GM21367 (cell line): ENCODE results near the gene RUVBL2.
"Not testable (repeated sequence)": the region's sequence is repeated elsewhere in the genome, so short reads cannot be mapped to it uniquely, and the experiment has no call there.

Source experiments
- ATAC-seq: cut with Tn5 transposase; IDR thresholded peaks from one replicate; pipeline ENCODE4 v1.9.1; 2021; ENCODE audit not compliant: unreplicated experiment

Gene RUVBL2

GRCh38 chr19:49016067-49016839 is 22.6 kb downstream of the RUVBL2 start:
- ATAC-seq = no peak

DNA sequence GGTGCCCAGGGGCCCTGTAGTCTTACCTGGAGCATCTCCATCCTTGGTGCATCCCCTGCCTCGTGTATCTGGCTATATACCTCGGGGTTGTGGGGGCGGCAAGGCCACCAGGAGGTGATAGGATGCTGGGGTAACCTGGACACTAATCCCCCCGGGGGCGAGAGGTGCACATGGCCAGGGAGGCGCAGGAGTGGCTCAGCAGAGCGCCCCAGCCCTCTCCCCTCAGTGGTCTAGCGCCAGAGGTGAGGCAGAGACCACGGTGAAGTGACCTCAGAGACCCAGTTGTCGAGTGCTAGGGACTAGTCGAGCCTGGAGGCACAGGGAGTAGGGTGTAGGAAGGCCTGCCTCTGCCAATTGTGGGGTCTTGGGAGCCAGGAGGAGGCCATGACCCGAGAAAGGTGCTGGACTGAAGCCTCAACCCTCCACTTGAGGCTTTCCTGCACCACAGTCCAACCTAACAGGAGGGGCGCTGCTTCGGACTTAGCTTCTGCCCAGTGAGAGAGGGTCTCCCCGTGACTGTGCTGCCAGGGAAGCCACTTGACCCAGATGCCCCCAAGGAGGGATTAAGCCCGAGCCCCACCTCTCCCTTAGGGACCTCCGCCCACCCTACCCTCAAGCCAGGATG is 23.5 kb downstream of the RUVBL2 start, which contains the start of gene LHB:
Gene LHB, minus strand, starts transcription at position 51 of the 625 bp plus-strand sequence. Its CDS starts 10 bp downstream, at position 41.
- no peak for ATAC-seq

DNA sequence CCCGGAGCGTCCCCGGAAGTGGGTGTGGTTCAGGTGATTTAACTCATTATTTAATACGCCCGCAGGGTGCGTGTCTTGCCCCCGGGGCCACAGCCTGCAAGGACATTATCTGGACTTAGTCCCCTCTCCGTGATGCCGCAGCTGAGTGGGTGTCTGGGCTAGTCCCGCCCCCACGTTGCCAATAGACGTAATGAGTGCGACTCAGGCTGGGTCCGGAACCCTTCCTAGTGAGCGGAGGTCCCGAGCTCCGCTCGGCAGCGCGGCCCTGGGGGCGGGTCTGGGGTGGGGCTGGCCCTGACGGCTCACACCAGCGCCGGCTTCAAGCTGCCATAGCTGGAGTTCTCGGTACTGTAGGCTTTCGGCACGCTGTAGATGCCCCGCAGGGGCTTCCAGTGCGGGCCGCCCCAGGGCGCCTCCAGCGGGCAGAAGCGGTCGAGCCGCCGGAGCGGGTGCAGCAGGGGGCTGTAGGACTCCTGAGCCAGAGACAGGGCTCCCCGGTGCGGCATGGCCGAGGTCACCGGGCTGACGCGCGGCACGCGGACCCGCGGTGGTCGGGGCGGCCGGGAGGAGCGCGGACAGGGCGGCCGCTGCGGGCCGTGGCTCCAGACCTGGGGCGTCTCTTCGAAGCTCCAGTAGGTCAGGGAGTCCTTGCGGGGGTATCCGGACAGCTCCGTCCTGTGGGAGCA is 24.1 kb downstream of the RUVBL2 start:
- no peak for ATAC-seq

GRCh38 chr19:49018388-49019241 is 24.9 kb downstream of the RUVBL2 start:
- ATAC-seq = not testable (repeated sequence)

DNA sequence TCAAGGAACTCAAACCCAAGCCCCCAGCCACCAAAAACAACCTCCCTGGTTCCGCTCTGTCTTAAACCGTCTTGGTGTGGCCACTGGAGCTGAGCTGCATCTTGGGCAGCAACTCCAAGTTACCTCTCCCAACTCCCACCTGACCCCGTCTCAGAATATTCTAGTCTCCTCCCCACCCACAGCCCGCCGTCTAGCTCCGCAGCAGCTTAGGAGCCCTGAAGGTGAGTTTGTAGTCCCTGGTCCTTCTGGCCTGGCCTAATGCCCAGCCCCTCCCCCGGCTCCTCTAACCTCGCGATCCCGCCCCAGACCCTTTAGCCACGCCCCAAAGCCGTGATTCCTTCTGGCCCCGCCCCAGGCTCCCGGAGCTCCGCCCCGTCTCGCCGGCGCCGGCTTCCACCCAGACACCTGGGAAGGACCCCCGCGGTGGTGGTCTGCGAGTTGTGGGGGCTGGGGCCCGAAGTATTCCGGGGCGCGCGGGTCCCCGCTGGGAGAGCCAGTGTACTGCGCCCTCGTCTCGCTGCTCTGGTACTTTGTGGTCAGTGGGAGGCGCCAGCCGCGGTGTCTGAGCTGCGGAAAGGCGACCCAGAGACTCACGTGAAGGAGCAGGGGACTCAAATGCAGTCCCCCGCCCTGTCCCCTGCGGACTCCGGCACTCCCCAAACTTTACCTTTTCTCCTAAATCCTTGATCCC is 25.7 kb downstream of the RUVBL2 start:
- no peak for ATAC-seq

- no peak for ATAC-seq
Measured at GRCh38 chr19:49020342-49020741, 26.7 kb downstream of the RUVBL2 start.

- ATAC-seq = no peak
Measured at GRCh38 chr19:49020931-49021895, 27.5 kb downstream of the RUVBL2 start.

GRCh38 chr19:49022116-49022515 is 28.4 kb downstream of the RUVBL2 start:
- ATAC-seq = no peak

- not testable (repeated sequence) for ATAC-seq
Measured at GRCh38 chr19:49024233-49024632, 30.5 kb downstream of the RUVBL2 start, which contains the start of gene CGB3. Gene CGB3 (minus strand): TSS chr19:49024333. CDS start chr19:49023971, 362 bp downstream.

DNA sequence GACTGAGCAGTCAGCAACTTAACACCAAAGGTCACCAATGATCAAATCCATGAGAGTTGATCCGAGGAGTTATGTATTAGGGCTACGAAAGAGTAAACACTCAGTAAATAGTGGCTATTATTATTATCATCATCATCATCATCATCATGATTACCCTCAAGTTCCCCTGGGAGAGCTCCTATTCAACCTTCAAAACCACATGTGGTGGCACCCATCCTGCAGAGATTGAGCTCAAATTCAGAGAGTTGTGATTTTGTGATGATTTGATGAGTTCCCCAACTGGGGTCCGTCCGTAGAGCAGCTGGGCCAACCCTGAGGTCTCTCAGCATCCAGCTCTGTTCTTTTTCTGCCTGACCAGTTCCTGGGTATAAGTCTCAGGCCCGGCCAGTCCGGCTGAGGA is 31.4 kb downstream of the RUVBL2 start:
- not testable (repeated sequence) for ATAC-seq

DNA sequence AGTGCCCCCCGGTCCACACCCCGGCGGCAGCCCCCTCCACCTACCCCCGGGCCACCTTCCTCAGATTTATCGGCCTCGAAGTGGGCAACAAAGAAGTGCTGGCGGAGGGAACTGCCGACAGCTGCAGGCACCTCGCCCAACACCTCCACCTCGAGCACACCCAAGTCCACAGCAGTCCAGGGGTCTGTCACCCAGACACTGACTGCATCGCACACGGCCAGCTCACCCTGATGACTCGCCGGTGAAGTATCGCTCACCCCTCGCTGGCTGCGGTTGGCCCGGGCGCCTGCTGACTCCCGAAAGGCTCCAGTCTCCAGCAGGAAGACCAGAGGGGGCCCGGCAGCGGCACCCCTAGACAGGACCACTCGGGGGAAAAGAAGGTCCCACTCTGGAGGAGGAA is 31.9 kb downstream of the RUVBL2 start:
- ATAC-seq = not testable (repeated sequence)

GRCh38 chr19:49028686-49029085 is 35.0 kb downstream of the RUVBL2 start:
- not testable (repeated sequence) for ATAC-seq

DNA sequence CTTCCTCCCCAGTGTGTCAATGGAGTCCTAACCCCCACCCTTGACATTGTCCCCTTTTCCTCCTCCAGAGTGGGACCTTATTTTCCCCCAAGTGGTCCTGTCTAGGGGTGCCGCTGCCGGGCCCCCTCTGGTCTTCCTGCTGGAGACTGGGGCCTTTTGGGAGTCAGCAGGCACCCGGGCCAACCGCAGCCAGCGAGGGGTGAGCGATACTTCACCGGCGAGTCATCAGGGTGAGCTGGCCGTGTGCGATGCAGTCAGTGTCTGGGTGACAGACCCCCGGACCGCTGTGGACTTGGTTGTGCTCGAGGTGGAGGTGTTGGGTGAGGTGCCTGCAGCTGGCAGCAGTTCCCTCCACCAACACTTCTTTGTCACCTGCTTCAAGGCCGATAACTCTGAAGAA is 36.1 kb downstream of the RUVBL2 start:
- ATAC-seq = not testable (repeated sequence)

GRCh38 chr19:49030323-49030722 is 36.6 kb downstream of the RUVBL2 start:
- not testable (repeated sequence) for ATAC-seq

GRCh38 chr19:49031642-49032301 is 38.1 kb downstream of the RUVBL2 start, which contains the start of gene CGB2:
Gene CGB2 (plus strand): TSS chr19:49031890. CDS start chr19:49032096, 206 bp downstream.
- ATAC-seq = not testable (repeated sequence)

GRCh38 chr19:49036815-49037214 is 43.1 kb downstream of the RUVBL2 start, which contains the start of gene CGB1:
Gene CGB1 (minus strand): TSS chr19:49036895. CDS start chr19:49036711, 184 bp downstream.
- ATAC-seq = not testable (repeated sequence)

DNA sequence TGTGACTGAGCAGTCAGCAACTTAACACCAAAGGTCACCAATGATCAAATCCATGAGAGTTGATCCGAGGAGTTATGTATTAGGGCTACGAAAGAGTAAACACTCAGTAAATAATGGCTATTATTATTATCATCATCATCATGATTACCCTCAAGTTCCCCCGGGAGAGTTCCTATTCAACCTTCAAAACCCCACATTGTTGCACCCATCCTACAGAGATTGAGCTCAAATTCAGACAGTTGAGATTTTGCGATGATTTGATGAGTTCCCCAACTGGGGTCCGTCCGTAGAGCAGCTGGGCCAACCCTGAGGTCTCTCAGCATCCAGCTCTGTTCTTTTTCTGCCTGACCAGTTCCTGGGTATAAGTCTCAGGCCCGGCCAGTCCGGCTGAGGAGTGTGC is 44.4 kb downstream of the RUVBL2 start:
- ATAC-seq = not testable (repeated sequence)
